Measurements from ENCODE around the gene GALNT5.
A peak's percentile ranks its signal among the peaks of the same experiment; 100 is the strongest.

DNA sequence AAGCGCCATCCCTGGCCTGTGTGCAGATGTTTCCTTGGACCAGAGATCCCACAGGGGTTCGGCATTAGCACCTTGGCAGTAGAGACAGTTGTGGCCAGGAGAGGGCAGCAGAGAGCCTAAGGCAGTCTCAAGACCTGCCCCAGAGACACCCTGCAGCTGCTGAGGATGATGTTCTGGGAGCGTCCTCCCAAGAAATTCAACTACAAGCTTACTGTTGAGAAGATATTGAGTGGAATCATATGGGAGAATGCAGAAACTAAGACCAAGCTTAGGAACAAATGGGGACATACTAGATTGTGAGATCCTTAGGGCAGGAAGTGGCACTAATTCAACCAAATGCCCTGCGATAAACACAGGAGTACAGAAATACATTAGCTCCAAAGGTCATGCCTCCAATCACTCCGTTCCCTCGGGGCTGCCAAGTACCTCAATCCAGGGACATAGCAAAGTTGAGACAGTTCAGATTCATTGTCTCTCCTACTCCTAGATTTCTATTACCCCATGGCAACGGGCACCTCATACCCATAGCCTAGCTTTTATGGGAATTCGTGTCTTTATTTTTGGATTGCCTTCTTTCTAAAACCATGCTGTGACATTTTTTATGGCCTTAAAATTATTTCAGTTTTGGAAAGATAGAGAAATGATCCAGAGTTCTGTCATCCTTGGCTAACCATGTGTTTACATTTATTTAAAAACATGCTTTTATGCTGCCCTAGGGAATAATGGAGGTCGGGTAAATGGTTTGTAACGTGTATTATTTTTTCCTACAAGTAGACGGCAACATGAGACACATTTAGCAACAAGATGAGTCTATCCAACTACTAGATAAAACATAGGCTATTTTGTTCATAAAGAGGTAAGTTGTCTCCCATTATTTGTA lies 70.4 kb downstream of the GALNT5 start:
- TF ChIP-seq EZH2phosphoT487 (IDR thresholded peaks at IDR 0.05; ENCODE audit: borderline replicate concordance, low read length): no peak
- TF ChIP-seq, protein P1, sequence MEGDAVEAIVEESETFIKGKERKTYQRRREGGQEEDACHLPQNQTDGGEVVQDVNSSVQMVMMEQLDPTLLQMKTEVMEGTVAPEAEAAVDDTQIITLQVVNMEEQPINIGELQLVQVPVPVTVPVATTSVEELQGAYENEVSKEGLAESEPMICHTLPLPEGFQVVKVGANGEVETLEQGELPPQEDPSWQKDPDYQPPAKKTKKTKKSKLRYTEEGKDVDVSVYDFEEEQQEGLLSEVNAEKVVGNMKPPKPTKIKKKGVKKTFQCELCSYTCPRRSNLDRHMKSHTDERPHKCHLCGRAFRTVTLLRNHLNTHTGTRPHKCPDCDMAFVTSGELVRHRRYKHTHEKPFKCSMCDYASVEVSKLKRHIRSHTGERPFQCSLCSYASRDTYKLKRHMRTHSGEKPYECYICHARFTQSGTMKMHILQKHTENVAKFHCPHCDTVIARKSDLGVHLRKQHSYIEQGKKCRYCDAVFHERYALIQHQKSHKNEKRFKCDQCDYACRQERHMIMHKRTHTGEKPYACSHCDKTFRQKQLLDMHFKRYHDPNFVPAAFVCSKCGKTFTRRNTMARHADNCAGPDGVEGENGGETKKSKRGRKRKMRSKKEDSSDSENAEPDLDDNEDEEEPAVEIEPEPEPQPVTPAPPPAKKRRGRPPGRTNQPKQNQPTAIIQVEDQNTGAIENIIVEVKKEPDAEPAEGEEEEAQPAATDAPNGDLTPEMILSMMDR (IDR thresholded peaks at IDR 0.05; ENCODE audit: low read depth, low read length, poor library complexity, severe bottlenecking): peak; percentile 97
